RPMI7951 (cell line): Measurements from ENCODE around the gene IL7R. TPM values are rescaled to one million over a fixed set of nuclear protein-coding genes. Genes with fewer than 3 reads are reported as not detected.
A peak's percentile ranks its signal among the peaks of the same experiment; 100 is the strongest.
"Not testable (repeated sequence)": the region's sequence is repeated elsewhere in the genome, so short reads cannot be mapped to it uniquely, and the experiment has no call there.

Experiments
- DNase-seq: peaks from one replicate; pipeline ENCODE4 v3.0.0-alpha.2; 2012; ENCODE audit warnings: low read depth
- total RNA-seq: library from RNA; depleted of rRNA; stranded (reverse); fragments of >200 nt; shearing (Covaris generic); gene quantifications from 2 replicates; pipeline ENCODE4 v1.2.3, GENCODE V29; 2014

IL7R gene
- total RNA-seq, 1 experiment from 2014 or later = 1.6 TPM

DNA sequence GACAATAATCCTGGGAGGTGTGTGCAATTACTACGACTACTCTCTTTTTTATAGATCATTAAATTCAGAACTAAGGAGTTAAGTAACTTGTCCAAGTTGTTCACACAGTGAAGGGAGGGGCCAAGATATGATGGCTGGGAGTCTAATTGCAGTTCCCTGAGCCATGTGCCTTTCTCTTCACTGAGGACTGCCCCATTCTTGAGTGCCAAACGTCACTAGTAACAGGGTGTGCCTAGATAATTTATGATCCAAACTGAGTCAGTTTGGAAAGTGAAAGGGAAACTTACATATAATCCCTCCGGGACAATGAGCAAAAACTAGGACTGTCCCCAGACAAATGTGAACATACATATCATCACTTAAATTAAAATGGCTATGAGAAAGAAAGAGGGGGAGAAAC lies 20.2 kb downstream of the IL7R start:
- DNase-seq = peak; percentile 86

DNA sequence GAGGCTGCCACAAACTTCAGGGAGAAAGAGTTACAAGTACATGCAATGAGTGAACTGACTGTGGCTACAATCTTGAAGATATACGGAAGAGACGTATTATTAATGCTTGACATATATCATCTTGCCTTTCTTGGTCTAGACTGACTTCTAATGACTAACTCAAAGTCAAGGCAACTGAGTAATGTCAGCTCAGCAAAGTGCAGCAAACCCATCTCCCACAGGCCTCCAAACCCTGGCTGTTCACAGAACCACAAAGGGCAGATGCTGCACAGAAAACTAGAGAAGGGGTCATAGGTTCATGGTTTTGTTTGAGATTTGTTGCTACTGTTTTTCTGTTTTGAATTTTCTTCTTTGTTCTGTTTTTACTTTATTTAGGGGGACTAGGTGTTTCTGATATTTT lies 21.0 kb downstream of the IL7R start:
- peak; percentile 63 for DNase-seq

DNA sequence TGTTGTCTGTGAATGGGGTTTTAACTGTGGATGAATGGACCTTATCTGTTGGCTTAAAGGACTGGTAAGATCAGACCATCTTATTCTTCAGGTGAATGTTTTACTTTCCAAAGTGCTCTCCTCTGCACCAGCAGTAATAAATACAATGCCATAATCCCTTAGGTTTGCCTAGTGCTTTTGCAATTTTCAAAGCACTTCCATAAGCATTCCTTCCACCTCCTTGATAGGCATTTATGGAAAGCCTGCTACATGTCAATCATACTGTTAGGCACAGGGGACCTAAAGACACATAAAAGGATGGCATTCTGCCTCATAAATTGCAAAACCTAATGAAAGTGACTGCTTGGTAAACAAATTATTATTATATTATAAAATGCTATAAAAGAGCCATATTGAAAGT lies 21.4 kb downstream of the IL7R start:
- DNase-seq = no peak

DNA sequence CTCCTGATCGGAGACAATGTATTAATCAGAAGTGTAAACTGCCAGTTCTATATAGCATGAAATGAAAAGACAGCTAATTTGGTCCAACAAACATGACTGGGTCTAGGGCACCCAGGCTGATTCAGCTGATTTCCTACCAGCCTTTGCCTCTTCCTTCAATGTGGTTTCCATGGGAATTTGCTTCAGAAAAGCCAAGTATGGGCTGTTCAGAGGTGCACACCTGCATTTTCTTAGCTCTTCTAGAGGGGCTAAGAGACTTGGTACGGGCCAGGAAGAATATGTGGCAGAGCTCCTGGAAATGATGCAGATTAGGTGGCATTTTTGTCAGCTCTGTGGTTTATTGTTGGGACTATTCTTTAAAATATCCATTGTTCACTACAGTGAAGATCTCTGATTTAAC lies 22.4 kb downstream of the IL7R start:
- no peak for DNase-seq

DNA sequence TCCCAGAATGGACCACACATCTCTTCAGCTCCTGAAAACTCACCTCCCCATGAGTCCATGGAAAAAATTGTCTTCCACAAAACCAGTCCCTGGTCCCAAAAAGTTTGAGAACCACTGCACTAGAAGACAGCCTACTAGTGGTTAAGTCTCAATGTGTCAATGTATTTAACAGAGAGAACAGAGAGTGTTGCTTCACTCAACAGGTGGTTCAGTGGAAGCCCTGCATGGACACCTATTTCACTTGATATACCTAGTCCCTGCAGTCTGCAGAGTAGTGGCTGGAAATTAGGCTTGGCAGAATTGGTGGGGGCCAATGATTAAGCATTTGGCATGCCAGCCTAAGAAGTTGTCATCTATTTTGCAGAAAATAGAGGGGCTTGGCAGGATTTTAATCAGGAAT lies 23.0 kb downstream of the IL7R start:
- no peak for DNase-seq

DNA sequence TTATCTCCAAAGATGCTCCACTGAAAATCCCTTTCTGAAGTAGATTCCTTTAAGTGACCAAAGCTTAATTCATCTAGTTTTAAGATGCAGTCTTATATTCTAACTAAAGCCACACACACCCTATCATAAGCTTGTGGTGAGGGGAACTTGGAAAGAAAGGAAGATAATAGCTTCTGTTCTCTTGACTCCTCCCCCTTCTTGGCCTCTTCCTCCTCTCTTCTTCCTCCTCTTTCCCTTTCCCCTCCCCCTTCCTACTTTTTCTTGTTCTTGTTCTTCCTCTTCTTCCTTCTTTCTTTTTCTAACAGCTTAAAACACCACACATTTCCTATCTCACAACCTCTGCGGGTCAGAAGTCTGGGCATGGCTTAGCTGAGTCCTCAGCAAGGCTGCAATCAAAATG lies 23.5 kb downstream of the IL7R start:
- DNase-seq = no peak

DNA sequence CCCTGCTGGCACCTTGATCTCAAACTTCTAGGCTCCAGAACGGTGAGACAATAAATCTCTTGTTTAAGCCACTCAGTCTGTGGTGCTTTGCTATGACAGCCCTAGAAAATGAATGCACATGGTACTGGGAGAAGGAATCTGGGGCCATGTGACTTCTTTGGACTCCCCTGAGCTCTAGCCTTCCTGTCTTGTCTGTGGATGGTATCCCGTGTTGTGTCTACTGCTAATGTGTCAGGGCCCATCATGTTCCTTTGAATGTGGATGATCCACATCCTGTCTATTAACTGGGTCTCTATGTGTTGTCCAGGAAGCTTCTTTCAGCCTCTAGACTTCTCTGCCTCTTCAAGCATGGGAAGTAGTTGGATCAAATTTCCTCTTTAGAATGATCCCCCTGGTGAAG lies 25.1 kb downstream of the IL7R start:
- no peak for DNase-seq

DNA sequence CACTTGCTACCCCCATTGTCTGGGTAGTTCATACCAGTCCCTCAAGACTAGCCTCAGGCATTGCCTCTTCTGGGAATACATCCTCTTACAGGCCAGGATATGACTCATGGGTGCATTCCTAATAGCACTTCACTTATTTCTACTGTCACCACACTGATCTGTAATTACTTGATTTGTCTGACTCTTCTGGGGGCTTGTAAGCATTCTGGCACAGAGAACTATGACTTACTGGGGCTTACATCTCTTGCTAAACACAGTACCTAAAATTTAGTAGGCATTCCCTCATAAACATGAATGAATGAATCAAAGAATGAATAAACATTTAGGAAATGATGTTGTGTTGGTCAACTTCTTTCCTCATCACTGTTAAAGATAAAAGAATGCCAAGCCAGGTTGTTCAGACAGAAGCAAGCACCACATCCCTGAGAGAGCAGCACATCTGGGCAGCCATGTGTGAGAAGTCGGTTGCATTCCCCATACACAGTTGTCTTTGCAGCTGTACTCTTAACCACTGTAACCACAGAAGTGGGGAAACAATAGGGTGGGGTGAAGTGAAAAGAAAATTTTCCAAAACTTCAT lies 27.6 kb downstream of the IL7R start:
- DNase-seq = peak; percentile 96

DNA sequence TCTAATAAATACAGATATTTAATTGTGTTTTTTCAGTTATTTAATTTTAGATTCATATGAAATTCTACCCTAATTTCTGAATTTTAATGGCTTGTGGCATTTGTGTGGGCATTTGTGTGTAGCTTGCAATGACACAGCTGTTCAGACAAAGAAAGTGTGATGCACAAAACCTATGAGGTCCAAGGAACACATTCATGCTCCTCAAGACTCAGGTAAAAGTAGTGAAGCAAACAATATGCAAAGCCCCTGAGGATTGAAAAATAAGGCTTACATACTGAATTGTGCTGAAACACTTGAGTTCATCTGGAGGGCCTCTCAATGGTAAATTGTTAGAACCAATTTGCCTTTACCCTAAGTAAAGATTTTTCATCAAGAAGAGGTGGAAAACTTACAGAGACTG lies 28.1 kb downstream of the IL7R start:
- no peak for DNase-seq

DNA sequence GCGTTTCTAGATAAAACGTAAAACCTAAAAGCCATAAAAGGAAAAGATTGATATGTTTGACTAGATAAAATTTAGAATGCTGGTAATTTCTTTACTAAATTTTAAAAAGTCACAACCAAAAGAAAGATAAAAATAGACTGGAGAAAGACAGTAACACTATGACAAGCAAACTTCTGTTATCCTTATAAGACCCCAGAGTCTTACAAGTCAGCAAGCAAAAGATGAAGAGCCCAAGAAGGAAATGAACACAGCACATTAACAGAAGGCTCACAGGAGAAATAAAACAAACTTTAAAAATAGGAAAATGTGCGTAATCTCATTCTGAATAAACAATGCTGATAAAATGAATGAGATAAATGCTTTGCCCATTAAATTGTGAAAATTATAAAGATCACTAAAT lies 29.7 kb downstream of the IL7R start:
- DNase-seq = no peak

DNA sequence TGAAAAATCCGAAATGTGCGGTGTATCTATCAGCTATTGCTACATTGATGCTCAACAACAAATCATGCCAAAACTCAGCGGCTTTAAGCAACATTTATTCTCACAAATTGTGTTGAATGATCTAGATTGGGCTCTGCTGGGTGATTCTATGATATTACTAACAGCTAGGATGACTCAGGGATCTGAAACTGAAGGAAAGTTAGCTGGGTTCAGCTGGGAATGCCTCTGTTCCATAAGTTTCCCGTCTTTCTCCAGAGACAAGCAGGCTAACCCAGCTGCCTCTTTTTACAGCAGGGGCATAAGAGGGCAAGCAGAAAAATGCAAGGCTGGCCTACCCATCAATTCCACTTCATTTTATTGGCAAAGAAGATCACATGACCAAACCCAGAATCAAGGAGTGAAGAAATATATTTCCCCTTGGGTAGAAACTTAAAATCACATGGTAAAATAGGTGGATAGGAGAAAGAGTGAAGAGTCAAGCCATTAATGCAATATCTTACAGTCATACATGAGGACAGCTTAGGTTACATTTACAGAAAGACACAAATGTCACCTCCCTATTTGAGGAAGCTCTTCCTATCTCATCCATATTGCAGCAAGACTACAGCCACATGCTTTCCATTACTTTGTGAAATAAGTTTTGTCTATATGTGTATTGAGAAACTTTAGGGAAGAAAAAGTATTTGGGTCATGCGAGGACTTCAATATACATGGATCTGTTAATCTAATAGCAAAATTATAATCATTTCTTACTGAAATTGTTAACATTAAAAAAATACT lies 30.8 kb downstream of the IL7R start:
- peak; percentile 51 for DNase-seq

DNA sequence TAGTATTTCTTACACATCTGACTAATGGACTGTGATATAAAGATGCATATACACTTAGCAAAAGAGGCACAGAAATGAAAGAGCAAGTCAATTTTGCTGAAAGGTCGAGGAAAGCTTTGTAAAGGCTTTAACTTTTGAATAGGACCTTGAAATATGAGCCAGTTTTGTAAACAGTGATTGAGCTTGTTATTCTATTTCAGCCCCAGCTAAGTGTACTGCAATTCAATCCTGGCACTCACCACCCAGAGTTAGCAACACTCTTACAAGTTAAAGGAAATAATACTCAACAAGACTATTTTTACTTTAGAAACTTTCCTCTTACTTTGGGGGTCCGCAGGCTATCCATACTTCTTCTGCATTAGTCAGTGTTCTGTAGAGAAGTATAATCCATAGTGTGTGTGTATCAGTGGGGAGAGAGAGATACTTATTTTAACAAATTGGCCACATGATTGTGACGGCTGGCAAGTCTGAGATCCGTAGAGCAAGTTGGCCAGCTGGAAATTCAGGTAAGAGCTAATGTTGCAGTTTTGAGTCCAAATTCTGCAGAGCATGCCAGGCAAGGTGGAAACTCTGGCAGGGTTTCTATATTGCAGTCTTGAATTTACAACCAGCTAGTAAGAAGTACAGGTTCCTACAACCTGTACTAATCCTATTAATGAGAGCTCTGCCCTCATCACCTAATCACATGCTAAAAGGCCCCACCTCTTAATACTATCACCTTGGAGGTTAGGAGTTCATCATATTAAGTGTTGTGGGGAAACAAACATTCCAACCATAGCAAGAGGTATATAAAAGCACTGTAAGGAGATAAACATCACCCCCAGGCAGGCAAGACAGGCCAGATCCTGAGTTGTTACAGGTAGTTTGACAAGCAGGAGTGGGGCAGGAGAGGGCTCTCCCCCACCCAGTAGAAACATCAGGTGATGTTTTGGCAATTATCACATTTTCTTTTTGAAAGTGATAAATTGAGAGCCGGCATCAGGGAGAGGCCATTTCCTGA lies 33.6 kb downstream of the IL7R start:
- DNase-seq = no peak

DNA sequence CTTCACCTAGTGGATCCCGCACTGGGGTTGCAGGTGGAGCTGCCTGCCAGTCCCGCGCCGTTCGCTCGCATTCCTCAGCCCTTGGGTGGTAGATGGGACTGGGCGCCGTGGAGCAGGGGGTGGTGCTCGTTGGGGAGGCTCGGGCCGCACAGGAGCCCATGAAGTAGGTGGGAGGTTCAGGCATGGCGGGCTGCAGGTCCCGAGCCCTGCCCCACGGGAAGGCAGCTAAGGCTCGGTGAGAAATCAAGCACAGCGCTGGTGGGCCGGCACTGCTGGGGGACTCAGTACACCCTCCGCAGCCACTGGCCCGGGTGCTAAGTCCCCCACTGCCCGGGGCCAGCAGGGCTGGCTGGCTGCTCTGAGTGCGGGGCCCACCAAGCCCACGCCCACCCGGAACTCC lies 36.1 kb downstream of the IL7R start:
- DNase-seq = not testable (repeated sequence)

DNA sequence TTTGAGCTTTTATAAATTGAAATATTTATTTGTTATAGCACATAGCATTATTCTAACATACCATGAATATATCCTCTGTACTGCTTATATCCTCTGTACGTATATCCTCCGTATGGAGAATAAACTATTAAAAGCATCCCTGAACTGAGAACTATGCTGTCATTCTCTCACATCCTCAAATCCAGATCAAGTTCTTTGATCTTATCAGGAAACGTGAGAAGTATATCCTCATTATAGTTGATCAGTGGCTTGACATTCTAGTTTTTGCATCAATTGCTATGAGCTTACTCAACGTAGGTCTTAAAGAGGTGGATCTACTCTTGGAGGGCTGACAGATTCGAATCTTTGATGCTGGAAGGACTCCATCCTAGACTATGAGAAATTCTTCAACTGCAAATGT lies 37.4 kb downstream of the IL7R start:
- no peak for DNase-seq

DNA sequence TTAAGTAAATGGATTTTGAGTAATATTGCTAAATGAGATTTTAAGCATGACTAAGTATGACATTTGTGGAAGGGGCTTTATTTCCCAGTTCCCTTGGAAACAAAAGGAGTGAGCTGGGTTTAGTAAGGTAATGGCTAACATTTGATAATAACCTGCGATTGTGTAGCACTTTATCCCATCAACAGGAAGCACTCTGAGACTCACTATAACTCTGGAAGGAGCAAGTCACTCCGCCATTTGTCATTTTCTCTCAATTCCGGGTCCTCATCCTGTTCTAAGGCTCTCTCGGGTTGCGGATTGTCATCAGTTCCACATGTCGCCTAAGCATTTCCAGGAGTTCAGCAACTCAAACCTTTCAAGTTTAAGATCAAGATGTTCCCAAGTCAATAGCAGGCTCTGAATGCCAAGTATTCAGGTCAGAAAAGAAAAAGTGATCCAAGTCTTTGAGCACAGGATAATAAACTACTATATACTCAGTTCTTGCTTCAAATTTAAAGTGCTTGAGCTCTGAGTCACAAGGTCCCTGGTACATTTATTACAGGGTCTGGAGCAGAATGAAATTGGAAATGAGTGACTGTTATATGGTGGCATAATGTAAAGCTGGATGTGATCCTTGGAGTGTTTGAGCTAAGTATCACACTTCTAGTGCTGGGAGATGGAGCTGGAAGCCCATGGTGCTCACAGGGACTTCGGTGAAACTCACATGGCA lies 42.4 kb downstream of the IL7R start:
- no peak for DNase-seq

DNA sequence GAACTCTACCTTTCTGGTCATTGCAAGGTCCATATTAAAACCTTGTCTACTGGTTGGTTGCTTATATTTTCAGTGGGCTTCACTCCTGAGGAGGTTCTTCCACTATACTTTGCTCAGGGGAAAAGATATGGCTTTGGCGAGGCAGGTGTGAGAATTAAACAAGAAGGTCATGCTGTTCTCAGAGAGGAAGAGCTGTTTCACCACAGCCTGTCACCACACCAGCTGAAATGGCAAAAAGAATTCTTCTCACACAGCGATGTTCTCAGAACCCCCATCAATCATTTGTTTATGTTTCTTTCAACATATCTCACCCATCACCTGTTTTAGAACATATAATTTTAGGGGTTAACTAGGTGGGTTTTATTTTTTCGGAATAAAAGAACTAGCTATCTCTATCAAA lies 43.1 kb downstream of the IL7R start:
- DNase-seq = no peak

DNA sequence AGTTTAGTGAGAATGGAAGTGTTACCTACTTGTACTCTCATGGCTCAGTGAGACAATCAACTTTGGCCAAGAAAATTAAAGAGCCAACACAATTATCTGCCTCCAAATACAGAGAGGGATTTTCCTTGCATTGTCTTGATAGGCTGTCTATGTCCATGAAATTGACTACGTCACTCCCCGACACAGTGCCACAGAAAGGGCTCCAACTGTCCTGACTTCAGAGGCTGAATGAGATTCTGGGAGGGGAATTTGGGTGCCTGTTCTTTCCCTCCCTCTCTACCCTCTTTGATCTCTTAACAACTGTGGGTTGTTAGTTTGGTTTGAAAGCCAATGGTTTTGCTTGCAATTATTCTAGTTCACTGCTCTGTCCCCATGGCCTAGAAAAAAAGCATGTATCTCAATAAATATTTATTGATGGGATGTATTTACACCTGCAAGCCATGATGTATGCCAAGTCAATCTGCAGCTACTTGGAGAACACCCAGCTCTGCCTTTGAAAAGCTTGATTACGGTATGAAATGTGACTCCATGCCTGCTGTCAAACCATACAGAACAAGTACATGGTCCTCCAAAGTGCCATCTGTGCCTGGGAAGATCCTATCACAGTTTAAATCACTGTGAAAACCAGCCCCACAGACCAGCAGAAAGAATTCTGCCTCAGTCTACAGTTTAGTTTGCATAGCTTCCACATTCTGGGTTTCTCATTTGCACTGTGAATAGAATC lies 44.4 kb downstream of the IL7R start:
- no peak for DNase-seq

DNA sequence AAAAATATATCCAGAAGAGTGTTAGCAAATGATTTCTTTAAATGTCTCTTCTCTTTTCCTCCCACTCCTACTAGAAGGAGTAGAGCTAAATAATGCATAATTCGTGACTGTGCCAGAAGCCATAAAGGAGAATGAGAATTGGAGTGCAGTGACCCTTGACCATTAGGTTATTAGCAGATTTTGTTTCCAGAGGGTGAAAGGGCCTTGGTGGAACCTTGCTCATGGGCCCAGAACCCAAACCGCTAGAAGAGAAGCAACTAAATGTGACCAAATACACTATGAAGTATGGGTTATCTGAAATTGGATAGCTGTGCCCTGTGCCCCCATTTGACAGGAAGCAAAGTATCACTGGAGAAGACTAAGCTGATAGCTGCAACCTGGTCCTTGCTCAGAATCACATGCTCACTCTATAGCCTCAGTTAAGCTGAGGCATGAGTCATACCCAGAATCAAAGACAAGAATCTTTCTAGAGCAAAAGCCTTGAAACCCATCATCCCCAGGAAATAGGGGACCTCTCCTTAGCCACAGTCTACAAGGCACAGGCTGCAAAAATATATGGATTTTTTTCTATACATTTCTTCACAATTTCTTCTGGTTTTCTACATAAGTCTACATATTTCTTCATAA lies 45.5 kb downstream of the IL7R start:
- peak; percentile 41 for DNase-seq

DNA sequence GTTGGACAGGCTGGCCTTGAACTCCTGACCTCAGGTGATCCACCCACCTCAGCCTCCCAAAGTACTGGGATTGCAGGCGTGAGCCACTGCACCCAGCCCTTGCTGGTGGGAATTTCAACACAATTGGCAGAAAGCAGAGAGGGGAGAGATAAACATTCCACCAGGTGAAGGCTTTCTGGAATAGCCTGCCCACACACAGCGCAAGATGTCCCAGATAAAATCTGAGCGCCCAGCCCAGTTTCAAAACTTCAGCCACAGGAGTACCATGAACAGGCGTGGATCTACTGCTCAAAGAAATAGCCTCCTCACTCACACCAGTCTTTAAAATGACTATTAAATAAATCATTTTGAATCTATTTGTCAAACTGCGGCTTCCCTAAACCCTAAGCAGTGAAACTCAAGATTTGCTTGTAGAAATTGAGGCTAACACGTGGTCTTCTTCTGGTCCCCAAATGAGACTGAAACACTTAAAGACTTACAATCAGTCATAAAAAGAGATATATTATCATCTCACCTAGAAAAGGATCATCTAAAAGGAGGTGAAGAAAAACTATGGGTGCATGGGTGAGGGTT lies 47.0 kb downstream of the IL7R start:
- DNase-seq = no peak

DNA sequence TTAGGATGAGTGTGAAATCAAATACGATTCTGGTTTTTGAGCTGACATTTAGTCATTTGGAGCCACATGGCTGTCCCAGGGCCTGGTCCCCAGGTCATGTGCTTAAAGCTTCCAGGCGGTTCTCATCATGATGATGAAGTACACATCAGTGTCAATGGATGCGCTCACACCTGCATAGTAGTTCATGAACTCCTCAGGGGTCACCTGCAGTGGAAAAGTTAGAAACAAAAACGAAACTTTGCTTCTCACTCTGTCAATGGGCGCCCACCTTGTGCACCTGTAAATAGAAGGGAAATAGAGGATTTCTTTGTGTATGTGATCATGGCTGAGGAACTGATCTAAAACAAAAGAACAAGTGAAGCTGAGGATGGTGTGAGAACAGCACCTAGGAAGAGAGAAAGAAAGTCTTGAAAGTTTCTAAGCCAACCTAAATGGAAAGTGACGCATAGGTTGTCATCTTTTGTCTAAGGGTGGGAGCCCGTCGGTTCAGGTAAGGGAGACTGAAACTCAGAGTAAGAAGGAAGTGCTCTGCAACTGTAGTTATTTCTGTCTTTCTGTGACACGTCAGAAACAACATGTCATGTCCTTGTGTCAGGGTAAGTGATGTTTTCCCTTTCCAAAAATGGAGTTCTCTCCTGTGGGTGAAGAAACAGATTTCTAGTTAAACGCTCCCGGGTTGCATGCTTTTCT lies 47.9 kb downstream of the IL7R start:
- DNase-seq = no peak
